Tibial artery (tissue), 4 donors: ENCODE measurements around the gene NBEA.

Source experiments
- DNase-seq, 2 donors: peaks; one replicate each; pipeline ENCODE4 v3.0.0-alpha.2; 2019
- H3K27ac ChIP-seq, 2 donors: fragments of 200-600 bp; sonication (generic) in 1 of 2; 1 replicate in 1 of 2; 2 replicates in 1 of 2; pipeline ENCODE4 v1.5.1; 2018 to 2019; ENCODE audit warnings: mild to moderate bottlenecking in 1 of 2
- H3K27me3 ChIP-seq, 2 donors: fragments of 200-600 bp; sonication (generic) in 1 of 2; one replicate each; pipeline versions ENCODE4 v1.5.1 to v1.6.0; 2016 to 2019
- H3K36me3 ChIP-seq, 3 donors: fragments of 200-600 bp; sonication (generic) in 2 of 3; one replicate each; pipeline ENCODE4 v1.5.1; 2016 to 2019; ENCODE audit warnings: mild to moderate bottlenecking in 2 of 3
- H3K4me1 ChIP-seq, 4 donors: fragments of 200-600 bp; sonication (generic) in 2 of 4; 1 replicate in 3 of 4; 2 replicates in 1 of 4; pipeline ENCODE4 v1.5.1; 2016 to 2019
- H3K4me3 ChIP-seq, 2 donors: fragments of 200-600 bp; sonication (generic) in 1 of 2; 1 replicate in 1 of 2; 2 replicates in 1 of 2; pipeline ENCODE4 v1.5.1; 2018 to 2019; ENCODE audit warnings: mild to moderate bottlenecking in 2 of 2
- H3K9me3 ChIP-seq, 3 donors: fragments of 200-600 bp; sonication (generic) in 1 of 3; one replicate each; pipeline ENCODE4 v1.5.1; 2016 to 2019
- CTCF ChIP-seq, 2 experiments: fragments of 200-600 bp in 1 of 2; fragments of 450-650 bp in 1 of 2; IDR thresholded peaks; one replicate each; pipeline ENCODE4 v1.5.1; 2017 to 2019; ENCODE audit warnings: antibody characterized with exemption in 2 of 2, mild to moderate bottlenecking in 1 of 2, moderate library complexity in 1 of 2
- intact Hi-C: fragments of 100-400 bp; cut with DNase I; formaldehyde crosslinking; loops from one replicate; pipeline ENCODE4 v1.15.0; 2023; ENCODE audit warnings: low total_unique reads

Gene NBEA

GRCh38 chr13:35684432-35684831, 742.4 kb downstream of the NBEA start:
- no peaks in the 10 kb centered on the region for H3K4me1 ChIP-seq
- intact Hi-C loops: no loop called here
- H3K27ac ChIP-seq: no peak overlapping the region
- TF ChIP-seq CTCF (IDR thresholded peaks at IDR 0.05): no peak
- DNase-seq: no peak
- no peaks in the 10 kb centered on the region for H3K27me3 ChIP-seq
- no peaks in the 10 kb centered on the region for H3K9me3 ChIP-seq
- H3K36me3 ChIP-seq: no peaks in the 10 kb centered on the region
- H3K4me3 ChIP-seq: no peak overlapping the region

- H3K4me3 ChIP-seq: no peak overlapping the region
- no peak overlapping the region for H3K27ac ChIP-seq
- intact Hi-C loops: no loop called here
- no peak for DNase-seq
- H3K27me3 ChIP-seq: no peaks in the 10 kb centered on the region
- H3K9me3 ChIP-seq: no peaks in the 10 kb centered on the region
- no peak for TF ChIP-seq CTCF (IDR thresholded peaks at IDR 0.05)
- no peaks in the 10 kb centered on the region for H3K36me3 ChIP-seq
- H3K4me1 ChIP-seq: no peaks in the 10 kb centered on the region
Observed at GRCh38 chr13:35687336-35687735, 745.3 kb downstream of the NBEA start.

- no peak overlapping the region for H3K27ac ChIP-seq
- intact Hi-C loops: no loop called here
- peak in 1 of 2 donors; percentile 15 for DNase-seq
Observed at GRCh38 chr13:35690581-35691207, 748.6 kb downstream of the NBEA start.

GRCh38 chr13:35693134-35693784, 751.2 kb downstream of the NBEA start:
- H3K9me3 ChIP-seq: no peaks in the 10 kb centered on the region
- no peak overlapping the region for H3K27ac ChIP-seq
- no peaks in the 10 kb centered on the region for H3K4me1 ChIP-seq
- no peaks in the 10 kb centered on the region for H3K36me3 ChIP-seq
- intact Hi-C loops: no loop called here
- DNase-seq: peak in 1 of 2 donors; percentile 6
- TF ChIP-seq CTCF (IDR thresholded peaks at IDR 0.05): no peak
- H3K4me3 ChIP-seq: no peak overlapping the region
- no peaks in the 10 kb centered on the region for H3K27me3 ChIP-seq

More at GRCh38 chr13:35690581-35691207, 748.6 kb downstream of the NBEA start:
- no peaks in the 10 kb centered on the region for H3K36me3 ChIP-seq
- no peak for TF ChIP-seq CTCF (IDR thresholded peaks at IDR 0.05)
- no peaks in the 10 kb centered on the region for H3K9me3 ChIP-seq
- H3K27me3 ChIP-seq: no peaks in the 10 kb centered on the region
- no peak overlapping the region for H3K4me3 ChIP-seq
- no peaks in the 10 kb centered on the region for H3K4me1 ChIP-seq

- no peak for TF ChIP-seq CTCF (IDR thresholded peaks at IDR 0.05)
- DNase-seq: peak in 1 of 2 donors; percentile 13
- H3K4me3 ChIP-seq: no peak overlapping the region
- no peak overlapping the region for H3K27ac ChIP-seq
- H3K36me3 ChIP-seq: no peaks in the 10 kb centered on the region
- intact Hi-C loops: no loop called here
- H3K9me3 ChIP-seq: no peaks in the 10 kb centered on the region
- no peaks in the 10 kb centered on the region for H3K4me1 ChIP-seq
- H3K27me3 ChIP-seq: no peaks in the 10 kb centered on the region
Observed at GRCh38 chr13:35694031-35694430, 752.0 kb downstream of the NBEA start.
